HCT116 (cell line): ENCODE results near the gene KCNB1.

Source experiments
- CBX3 ChIP-seq: IDR thresholded peaks from 2 replicates; pipeline ENCODE4 v1.6.1; 2012; ENCODE audit warnings: low read depth
- POLR2A ChIP-seq: IDR thresholded peaks from 2 replicates; pipeline ENCODE4 v1.7.0; 2011; ENCODE audit warnings: borderline replicate concordance; ENCODE audit not compliant: insufficient read depth, insufficient read length; ENCODE audit errors: extremely low read depth
- POLR2AphosphoS5 ChIP-seq: IDR thresholded peaks from 2 replicates; pipeline ENCODE4 v1.6.1; 2011; ENCODE audit warnings: mild to moderate bottlenecking, low read depth, low read length, moderate library complexity
- RAD21 ChIP-seq: IDR thresholded peaks from 2 replicates; pipeline ENCODE4 v1.6.1; 2012; ENCODE audit warnings: low read depth, mild to moderate bottlenecking
- SIN3A ChIP-seq: IDR thresholded peaks from 2 replicates; pipeline ENCODE4 v1.6.1; 2012; ENCODE audit warnings: low read depth
- TF ChIP-seq, protein P1 (sequence below): IDR thresholded peaks from 2 replicates; pipeline ENCODE4 v1.6.1; 2012; ENCODE audit warnings: low read depth
- TF ChIP-seq, protein P2 (sequence below), 3 experiments: fragments of 200-600 bp in 1 of 3; sonication (generic) in 1 of 3; IDR thresholded peaks in 2 of 3; conservative IDR thresholded peaks in 1 of 3; 2 replicates each; pipeline ENCODE4 v1.5.1; 2012 to 2017; ENCODE audit warnings: low read depth in 2 of 3, low read length in 2 of 3, antibody characterized with exemption in 1 of 3, borderline replicate concordance in 1 of 3, control low read depth in 1 of 3, mild to moderate bottlenecking in 1 of 3, mixed read lengths in 1 of 3, mixed run types in 1 of 3, moderate library complexity in 1 of 3; ENCODE audit not compliant: insufficient read depth in 1 of 3
- TF ChIP-seq, protein P3 (sequence below): IDR thresholded peaks from 2 replicates; pipeline ENCODE4 v1.6.1; 2012

DNA sequence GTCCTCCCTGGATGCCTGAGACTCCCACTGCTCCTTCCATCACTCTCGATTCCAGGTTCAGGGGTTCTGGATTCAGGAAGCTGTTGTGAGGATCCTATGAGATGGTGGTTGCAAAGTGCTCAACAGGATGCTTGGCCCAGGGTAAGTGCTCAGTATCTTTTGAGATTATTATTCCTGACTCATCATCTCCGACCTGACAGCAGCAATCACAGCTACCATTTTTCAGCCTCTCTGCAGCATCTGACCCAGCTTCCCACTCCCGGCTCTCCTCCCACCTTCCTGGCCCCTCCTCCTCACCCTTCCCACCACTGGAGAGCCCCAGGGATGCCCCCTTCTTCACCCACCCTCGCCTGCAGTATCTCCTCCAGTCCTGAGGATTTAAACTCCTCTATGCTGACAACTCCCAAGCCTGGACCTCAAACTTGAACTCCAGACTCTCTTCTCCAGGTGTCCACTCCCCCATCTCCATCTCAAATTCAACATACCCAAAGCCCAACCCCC lies 36.8 kb upstream of the KCNB1 start:
- TF ChIP-seq, protein P1, sequence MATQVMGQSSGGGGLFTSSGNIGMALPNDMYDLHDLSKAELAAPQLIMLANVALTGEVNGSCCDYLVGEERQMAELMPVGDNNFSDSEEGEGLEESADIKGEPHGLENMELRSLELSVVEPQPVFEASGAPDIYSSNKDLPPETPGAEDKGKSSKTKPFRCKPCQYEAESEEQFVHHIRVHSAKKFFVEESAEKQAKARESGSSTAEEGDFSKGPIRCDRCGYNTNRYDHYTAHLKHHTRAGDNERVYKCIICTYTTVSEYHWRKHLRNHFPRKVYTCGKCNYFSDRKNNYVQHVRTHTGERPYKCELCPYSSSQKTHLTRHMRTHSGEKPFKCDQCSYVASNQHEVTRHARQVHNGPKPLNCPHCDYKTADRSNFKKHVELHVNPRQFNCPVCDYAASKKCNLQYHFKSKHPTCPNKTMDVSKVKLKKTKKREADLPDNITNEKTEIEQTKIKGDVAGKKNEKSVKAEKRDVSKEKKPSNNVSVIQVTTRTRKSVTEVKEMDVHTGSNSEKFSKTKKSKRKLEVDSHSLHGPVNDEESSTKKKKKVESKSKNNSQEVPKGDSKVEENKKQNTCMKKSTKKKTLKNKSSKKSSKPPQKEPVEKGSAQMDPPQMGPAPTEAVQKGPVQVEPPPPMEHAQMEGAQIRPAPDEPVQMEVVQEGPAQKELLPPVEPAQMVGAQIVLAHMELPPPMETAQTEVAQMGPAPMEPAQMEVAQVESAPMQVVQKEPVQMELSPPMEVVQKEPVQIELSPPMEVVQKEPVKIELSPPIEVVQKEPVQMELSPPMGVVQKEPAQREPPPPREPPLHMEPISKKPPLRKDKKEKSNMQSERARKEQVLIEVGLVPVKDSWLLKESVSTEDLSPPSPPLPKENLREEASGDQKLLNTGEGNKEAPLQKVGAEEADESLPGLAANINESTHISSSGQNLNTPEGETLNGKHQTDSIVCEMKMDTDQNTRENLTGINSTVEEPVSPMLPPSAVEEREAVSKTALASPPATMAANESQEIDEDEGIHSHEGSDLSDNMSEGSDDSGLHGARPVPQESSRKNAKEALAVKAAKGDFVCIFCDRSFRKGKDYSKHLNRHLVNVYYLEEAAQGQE: no peak
- TF ChIP-seq RAD21: no peak
- TF ChIP-seq POLR2A: no peak
- TF ChIP-seq, protein P2, sequence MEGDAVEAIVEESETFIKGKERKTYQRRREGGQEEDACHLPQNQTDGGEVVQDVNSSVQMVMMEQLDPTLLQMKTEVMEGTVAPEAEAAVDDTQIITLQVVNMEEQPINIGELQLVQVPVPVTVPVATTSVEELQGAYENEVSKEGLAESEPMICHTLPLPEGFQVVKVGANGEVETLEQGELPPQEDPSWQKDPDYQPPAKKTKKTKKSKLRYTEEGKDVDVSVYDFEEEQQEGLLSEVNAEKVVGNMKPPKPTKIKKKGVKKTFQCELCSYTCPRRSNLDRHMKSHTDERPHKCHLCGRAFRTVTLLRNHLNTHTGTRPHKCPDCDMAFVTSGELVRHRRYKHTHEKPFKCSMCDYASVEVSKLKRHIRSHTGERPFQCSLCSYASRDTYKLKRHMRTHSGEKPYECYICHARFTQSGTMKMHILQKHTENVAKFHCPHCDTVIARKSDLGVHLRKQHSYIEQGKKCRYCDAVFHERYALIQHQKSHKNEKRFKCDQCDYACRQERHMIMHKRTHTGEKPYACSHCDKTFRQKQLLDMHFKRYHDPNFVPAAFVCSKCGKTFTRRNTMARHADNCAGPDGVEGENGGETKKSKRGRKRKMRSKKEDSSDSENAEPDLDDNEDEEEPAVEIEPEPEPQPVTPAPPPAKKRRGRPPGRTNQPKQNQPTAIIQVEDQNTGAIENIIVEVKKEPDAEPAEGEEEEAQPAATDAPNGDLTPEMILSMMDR (IDR thresholded peaks at IDR 0.05 in 2 of 3, conservative IDR thresholded peaks at IDR 0.05 in 1 of 3; ENCODE audit: borderline replicate concordance in 1 of 3, insufficient read depth in 1 of 3, low read depth in 2 of 3, low read length in 2 of 3): no peak
- no peak for TF ChIP-seq POLR2AphosphoS5
- TF ChIP-seq CBX3: no peak
- no peak for TF ChIP-seq SIN3A
- TF ChIP-seq, protein P3, sequence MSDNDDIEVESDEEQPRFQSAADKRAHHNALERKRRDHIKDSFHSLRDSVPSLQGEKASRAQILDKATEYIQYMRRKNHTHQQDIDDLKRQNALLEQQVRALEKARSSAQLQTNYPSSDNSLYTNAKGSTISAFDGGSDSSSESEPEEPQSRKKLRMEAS: no peak
